IMR-90 (cell line): ENCODE data around the gene PRR9. TPM values are rescaled to one million over a fixed set of nuclear protein-coding genes. Genes with fewer than 3 reads are reported as not detected.

Experiments
- ATAC-seq: fragments of 200-7000 bp; cut with Tn5 transposase; 2 replicates; pipeline ENCODE4 v1.9.1; 2020; ENCODE audit warnings: low read depth, mild to moderate bottlenecking, moderate library complexity
- BruUV-seq: library from RNA; stranded (reverse); fragments of 400-500 nt; replicated peaks from 2 replicates; lab custom pipeline; 2021; lab: Mats Ljungman, UMichigan
- CTCF ChIA-PET: fragments of 300-600 bp; formaldehyde crosslinking; extraction: SDS; loops from one replicate; lab custom pipeline; 2021; ENCODE audit warnings: antibody characterized with exemption; lab: Yijun Ruan, JAX
- POLR2A ChIA-PET: fragments of 300-600 bp; sonication (Branson Sonifier 250); formaldehyde crosslinking; loops from one replicate; lab custom pipeline; 2022; ENCODE audit warnings: antibody characterized with exemption; ENCODE audit not compliant: unreplicated experiment; lab: Charles Lee
- DNase-seq: peaks from one replicate; pipeline ENCODE4 v3.0.0; 2013
- H2AFZ ChIP-seq: replicated peaks from 2 replicates; pipeline ENCODE3; 2013; ENCODE audit warnings: low read length, mild to moderate bottlenecking; ENCODE audit not compliant: poor library complexity
- H2AK5ac ChIP-seq: 2 replicates; pipeline ENCODE4 v1.6.1; 2013; ENCODE audit warnings: low read depth, low read length, inconsistent platforms
- H2AK9ac ChIP-seq: replicated peaks from 2 replicates; pipeline ENCODE3; 2013; ENCODE audit warnings: mild to moderate bottlenecking, low read depth, low read length, moderate library complexity; ENCODE audit not compliant: poor library complexity
- H2BK120ac ChIP-seq: 2 replicates; pipeline ENCODE4 v1.6.1; 2013; ENCODE audit warnings: low read depth, low read length, inconsistent platforms
- H2BK15ac ChIP-seq: 3 replicates; pipeline ENCODE4 v1.6.1; 2013; ENCODE audit warnings: low read depth, low read length, inconsistent platforms
- H2BK20ac ChIP-seq: 2 replicates; pipeline ENCODE4 v1.6.1; 2013; ENCODE audit warnings: low read depth, mild to moderate bottlenecking, inconsistent platforms, low read length, moderate library complexity
- H2BK5ac ChIP-seq: 2 replicates; pipeline ENCODE4 v1.6.1; 2013; ENCODE audit warnings: mild to moderate bottlenecking, low read depth, low read length, inconsistent platforms; ENCODE audit not compliant: poor library complexity, severe bottlenecking
- H3K14ac ChIP-seq: replicated peaks from 2 replicates; pipeline ENCODE4 v1.6.1; 2013; ENCODE audit warnings: low read depth, low read length, inconsistent platforms
- H3K18ac ChIP-seq: 2 replicates; pipeline ENCODE4 v1.6.1; 2013; ENCODE audit warnings: low read depth, low read length, control low read depth
- H3K23ac ChIP-seq: 2 replicates; pipeline ENCODE4 v1.6.1; 2013; ENCODE audit warnings: low read depth, low read length, inconsistent platforms
- H3K27ac ChIP-seq: 2 replicates; pipeline ENCODE4 v1.5.1; 2013; ENCODE audit warnings: mild to moderate bottlenecking, control low read depth, low read length; ENCODE audit not compliant: insufficient read depth
- H3K27me3 ChIP-seq: 2 replicates; pipeline ENCODE4 v1.6.1; 2013; ENCODE audit warnings: low read length; ENCODE audit not compliant: control insufficient read depth, insufficient read depth
- H3K36me3 ChIP-seq: 2 replicates; pipeline ENCODE4 v1.6.1; 2013; ENCODE audit warnings: low read length, mixed read lengths; ENCODE audit not compliant: control insufficient read depth, insufficient read depth
- H3K4ac ChIP-seq: 2 replicates; pipeline ENCODE4 v1.6.1; 2013; ENCODE audit warnings: low read depth, low read length, inconsistent platforms
- H3K4me1 ChIP-seq: 2 replicates; pipeline ENCODE4 v1.6.1; 2013; ENCODE audit warnings: low read length, mixed read lengths; ENCODE audit not compliant: control insufficient read depth, insufficient read depth
- H3K4me2 ChIP-seq: 2 replicates; pipeline ENCODE4 v1.6.1; 2013; ENCODE audit warnings: low read depth, mild to moderate bottlenecking, control low read depth, low read length, moderate library complexity
- H3K4me3 ChIP-seq: 2 replicates; pipeline ENCODE4 v1.5.1; 2013; ENCODE audit warnings: low read depth, mild to moderate bottlenecking, control low read depth, low read length, moderate library complexity; ENCODE audit not compliant: insufficient read depth
- H3K56ac ChIP-seq: 2 replicates; pipeline ENCODE4 v1.6.1; 2013; ENCODE audit warnings: low read length, inconsistent platforms; ENCODE audit not compliant: insufficient read depth; ENCODE audit errors: extremely low read depth
- H3K79me1 ChIP-seq, 2 experiments: 2 replicates each; pipeline ENCODE4 v1.6.1; 2013; ENCODE audit warnings: low read length in 2 of 2, inconsistent platforms in 1 of 2, low read depth in 1 of 2
- H3K9ac ChIP-seq: 2 replicates; pipeline ENCODE4 v1.6.1; 2013; ENCODE audit warnings: low read depth, low read length, control low read depth
- H3K9me1 ChIP-seq: 2 replicates; pipeline ENCODE4 v1.6.1; 2013; ENCODE audit warnings: low read length, inconsistent platforms; ENCODE audit not compliant: insufficient read depth
- H3K9me3 ChIP-seq: 2 replicates; pipeline ENCODE4 v1.6.1; 2013; ENCODE audit warnings: low read length; ENCODE audit not compliant: control insufficient read depth, insufficient read depth
- H4K20me1 ChIP-seq: 2 replicates; pipeline ENCODE4 v1.6.1; 2013; ENCODE audit warnings: low read length, inconsistent platforms; ENCODE audit not compliant: insufficient read depth
- H4K5ac ChIP-seq: 2 replicates; pipeline ENCODE4 v1.6.1; 2013; ENCODE audit warnings: mild to moderate bottlenecking, low read depth, low read length, control low read depth
- H4K8ac ChIP-seq, 2 experiments: 2 replicates each; pipeline ENCODE4 v1.6.1; 2013; ENCODE audit warnings: low read depth in 2 of 2, low read length in 2 of 2, control low read depth in 1 of 2, inconsistent platforms in 1 of 2
- H4K91ac ChIP-seq: 2 replicates; pipeline ENCODE4 v1.6.1; 2013; ENCODE audit warnings: low read depth, low read length, inconsistent platforms; ENCODE audit not compliant: insufficient read depth
- RCOR1 ChIP-seq: IDR thresholded peaks from 2 replicates; pipeline ENCODE4 v1.6.1; 2012; ENCODE audit warnings: mild to moderate bottlenecking, low read length, improper control_type of control experiment; ENCODE audit not compliant: insufficient replicate concordance
- WGBS, 2 experiments: methylation state at CpG; one replicate each; pipeline versions ENCODE4 v1.1.5 to v1.1.7; 2013; ENCODE audit warnings: missing lambda C conversion rate in 2 of 2; ENCODE audit not compliant: insufficient read length in 1 of 2; ENCODE audit errors: extremely low coverage in 2 of 2; 5-methylcytosine and 5-hydroxymethylcytosine counted together
- dilution Hi-C: fragments of 300-500 bp; cut with HindIII; formaldehyde crosslinking; loops from one replicate; pipeline ENCODE4 v1.14.3; 2018; ENCODE audit warnings: low sequenced_read_pairs; ENCODE audit not compliant: unreplicated experiment
- in situ Hi-C: fragments of 300-500 bp; cut with MboI; formaldehyde crosslinking; loops from 3 replicates; pipeline ENCODE4 v1.14.3; 2019; ENCODE audit warnings: low sequenced_read_pairs, inconsistent platforms, mixed read lengths
- intact Hi-C: fragments of 100-400 bp; cut with micrococcal nuclease; formaldehyde crosslinking; loops from 2 replicates; pipeline ENCODE4 v1.10.0; 2022
- polyA plus RNA-seq, 3 experiments: library from polyadenylated mRNA; depleted of rRNA; stranded (reverse); fragments of >200 nt; gene quantifications; 2 replicates each; pipeline ENCODE4 v1.2.3, GENCODE V29; 2012; ENCODE audit warnings: low replicate concordance in 1 of 3
- total RNA-seq: library from RNA; depleted of rRNA; stranded (reverse); fragments of >200 nt; gene quantifications from 2 replicates; pipeline ENCODE4 v1.2.3, GENCODE V29; 2012

PRR9 gene
- total and polyA plus RNA-seq, 2 of the 4 experiments (the other 2 are of a cell fraction) = not detected

- no CpG with 5 or more reads among the region's 2 CpGs for WGBS, 2 experiments
- DNase-seq = no peak
- CTCF ChIA-PET = no interaction called here
- H3K56ac ChIP-seq = no peak overlapping the region
- in situ Hi-C loops = no loop called here
- no peak overlapping the region for H3K4me3 ChIP-seq
- H3K9me1 ChIP-seq = no peaks in the 10 kb centered on the region
- H4K5ac ChIP-seq = no peak overlapping the region
- H3K9me3 ChIP-seq = no peaks in the 10 kb centered on the region
- dilution Hi-C loops = no loop called here
- no peak overlapping the region for H3K4me2 ChIP-seq
- H3K18ac ChIP-seq = no peak overlapping the region
- H3K36me3 ChIP-seq = no peaks in the 10 kb centered on the region
- H3K4me1 ChIP-seq = no peaks in the 10 kb centered on the region
- TF ChIP-seq RCOR1 = no peak
- no peak for ATAC-seq
- POLR2A ChIA-PET = no interaction called here
- H3K27ac ChIP-seq = no peak overlapping the region
- H4K8ac ChIP-seq = no peak overlapping the region
- H2BK20ac ChIP-seq = no peak overlapping the region
- no peak overlapping the region for H2AK5ac ChIP-seq
- H3K9ac ChIP-seq = no peak overlapping the region
- H2BK120ac ChIP-seq = no peak overlapping the region
- no peaks in the 10 kb centered on the region for H3K27me3 ChIP-seq
- no peak overlapping the region for H3K4ac ChIP-seq
- H3K14ac ChIP-seq = no peak overlapping the region
- H3K79me1 ChIP-seq = no peaks in the 10 kb centered on the region
- no peak overlapping the region for H3K23ac ChIP-seq
- no peak overlapping the region for H2AFZ ChIP-seq
- intact Hi-C loops = no loop called here
- no peak overlapping the region for H4K91ac ChIP-seq
- H2BK5ac ChIP-seq = no peak overlapping the region
- no peak overlapping the region for H2AK9ac ChIP-seq
- no peaks in the 10 kb centered on the region for H4K20me1 ChIP-seq
- no TSS peak for BruUV-seq
- H2BK15ac ChIP-seq = no peak overlapping the region
Observed at GRCh38 chr1:153231785-153232184, 14.4 kb downstream of the PRR9 start.
